GM12878 (cell line): Measurements from ENCODE around the gene HRH2. TPM values are rescaled to one million over a fixed set of nuclear protein-coding genes. Genes with fewer than 3 reads are reported as not detected.

Experiments used
- ATAC-seq: fragments of 200-7000 bp; cut with Tn5 transposase; 3 replicates; pipeline ENCODE4 v1.9.1; 2020; ENCODE audit warnings: mild to moderate bottlenecking, moderate library complexity
- BruUV-seq: library from RNA; stranded (reverse); fragments of 400-500 nt; replicated peaks from 2 replicates; lab custom pipeline; 2021; lab: Mats Ljungman, UMichigan
- CTCF ChIA-PET: fragments of 300-600 bp; sonication (Branson Sonifier 250); formaldehyde crosslinking; extraction: SDS; loops from one replicate; lab custom pipeline; 2021; ENCODE audit warnings: inconsistent platforms; lab: Yijun Ruan, JAX
- POLR2A ChIA-PET: fragments of 350-600 bp; formaldehyde crosslinking; extraction: SDS; loops from one replicate; lab custom pipeline; 2021; ENCODE audit warnings: inconsistent platforms; lab: Charles Lee
- RAD21 ChIA-PET: fragments of 300-600 bp; sonication (Branson Sonifier 250); formaldehyde crosslinking; loops from one replicate; lab custom pipeline; 2023; ENCODE audit warnings: antibody characterized with exemption; ENCODE audit not compliant: unreplicated experiment; lab: Charles Lee
- SMC1A ChIA-PET: fragments of 300-600 bp; sonication (Branson Sonifier 250); formaldehyde crosslinking; loops from one replicate; lab custom pipeline; 2023; ENCODE audit not compliant: unreplicated experiment, uncharacterized antibody; lab: Charles Lee
- DNase-seq: peaks from one replicate; pipeline ENCODE4 v3.0.0-alpha.2; 2011; ENCODE audit warnings: low read depth, low spot score
- FAIRE-seq: peaks from 3 replicates; lab custom pipeline; 2011; peaks lifted over from hg19 to GRCh38; lab: Jason Lieb, UNC
- H2AFZ ChIP-seq: 2 replicates; pipeline ENCODE4 v1.6.0; 2011; ENCODE audit warnings: low read depth, low read length, control low read depth; ENCODE audit not compliant: control insufficient read depth
- H3K27ac ChIP-seq: 2 replicates; pipeline ENCODE4 v1.5.1; 2011; ENCODE audit warnings: control low read depth; ENCODE audit not compliant: control insufficient read depth, insufficient read depth
- H3K27me3 ChIP-seq, 2 experiments: replicated peaks in 1 of 2; 2 replicates each; pipeline versions ENCODE4 v1.6.0 to v1.6.1; 2011; ENCODE audit warnings: low read length in 1 of 2; ENCODE audit not compliant: control insufficient read depth in 2 of 2, insufficient read depth in 2 of 2
- H3K36me3 ChIP-seq, 2 experiments: 2 replicates each; pipeline ENCODE4 v1.5.1; 2011; ENCODE audit warnings: low read length in 1 of 2; ENCODE audit not compliant: control insufficient read depth in 2 of 2, insufficient read depth in 2 of 2
- H3K4me1 ChIP-seq: 2 replicates; pipeline ENCODE4 v1.6.1; 2011; ENCODE audit warnings: mild to moderate bottlenecking, low read length, moderate library complexity, mixed read lengths; ENCODE audit not compliant: control insufficient read depth, insufficient read depth
- H3K4me2 ChIP-seq: 2 replicates; pipeline ENCODE4 v1.6.0; 2011; ENCODE audit warnings: control low read depth; ENCODE audit not compliant: control insufficient read depth, insufficient read depth
- H3K4me3 ChIP-seq: fragments of 200-600 bp; sonication (generic); 2 replicates; pipeline ENCODE4 v1.5.1; 2016
- H3K79me2 ChIP-seq: 2 replicates; pipeline ENCODE4 v1.6.0; 2011; ENCODE audit warnings: low read length; ENCODE audit not compliant: control insufficient read depth, insufficient read depth
- H3K9ac ChIP-seq: 2 replicates; pipeline ENCODE4 v1.8.0; 2011; ENCODE audit warnings: low read length, control low read depth, mixed read lengths; ENCODE audit not compliant: control insufficient read depth, insufficient read depth
- H3K9me3 ChIP-seq: replicated peaks from 3 replicates; pipeline ENCODE4 v1.5.1; 2011; ENCODE audit warnings: mild to moderate bottlenecking, low read length; ENCODE audit not compliant: control insufficient read depth, insufficient read depth
- H4K20me1 ChIP-seq: 2 replicates; pipeline ENCODE4 v1.6.0; 2011; ENCODE audit not compliant: control insufficient read depth, insufficient read depth
- BACH1 ChIP-seq: fragments of 450-650 bp; IDR thresholded peaks from 2 replicates; pipeline ENCODE4 v1.6.1; 2017; ENCODE audit warnings: mild to moderate bottlenecking, borderline replicate concordance
- BCL3 ChIP-seq: IDR thresholded peaks from 2 replicates; pipeline ENCODE4 v1.6.1; 2011; ENCODE audit warnings: borderline replicate concordance, low read depth, mild to moderate bottlenecking, moderate library complexity, low read length; ENCODE audit not compliant: insufficient read depth, poor library complexity, severe bottlenecking
- FOS ChIP-seq: IDR thresholded peaks from 3 replicates; pipeline ENCODE4 v1.6.1; 2011; ENCODE audit warnings: borderline replicate concordance; ENCODE audit not compliant: insufficient read length; ENCODE audit errors: extremely low read depth
- HCFC1 ChIP-seq: fragments of 150-350 bp; IDR thresholded peaks from 2 replicates; pipeline ENCODE4 v1.6.1; 2014; ENCODE audit warnings: low read length
- HDAC2 ChIP-seq: fragments of 200-600 bp; sonication (generic); IDR thresholded peaks from 2 replicates; pipeline ENCODE4 v1.6.1; 2017
- MEF2B ChIP-seq: fragments of 450-650 bp; IDR thresholded peaks from 2 replicates; pipeline ENCODE4 v1.6.1; 2018; ENCODE audit warnings: mild to moderate bottlenecking, moderate library complexity; ENCODE audit not compliant: partially characterized antibody, poor library complexity, severe bottlenecking
- PAX8 ChIP-seq: fragments of 450-650 bp; IDR thresholded peaks from 2 replicates; pipeline ENCODE4 v1.6.1; 2017; ENCODE audit warnings: mild to moderate bottlenecking, moderate library complexity
- PBX3 ChIP-seq: IDR thresholded peaks from 2 replicates; pipeline ENCODE4 v1.6.1; 2011; ENCODE audit warnings: mild to moderate bottlenecking, low read depth, low read length, moderate library complexity; ENCODE audit not compliant: insufficient replicate concordance
- PML ChIP-seq: IDR thresholded peaks from 2 replicates; pipeline ENCODE4 v1.6.1; 2012; ENCODE audit warnings: low read length, inconsistent platforms
- RB1 ChIP-seq: fragments of 450-650 bp; formaldehyde crosslinking; IDR thresholded peaks from 2 replicates; pipeline ENCODE4 v1.6.1; 2017; ENCODE audit warnings: mild to moderate bottlenecking, borderline replicate concordance
- SREBF1 ChIP-seq: IDR thresholded peaks from 2 replicates; pipeline ENCODE4 v1.6.1; 2012; ENCODE audit warnings: mild to moderate bottlenecking, low read length
- SRF ChIP-seq, 2 experiments: IDR thresholded peaks; 2 replicates each; pipeline ENCODE4 v1.6.1; 2011; ENCODE audit warnings: low read depth in 2 of 2, low read length in 2 of 2, mild to moderate bottlenecking in 1 of 2, moderate library complexity in 1 of 2
- STAT3 ChIP-seq: IDR thresholded peaks from 2 replicates; pipeline ENCODE4 v1.6.1; 2011; ENCODE audit warnings: low read depth, low read length, improper control_type of control experiment
- TBL1XR1 ChIP-seq: IDR thresholded peaks from 2 replicates; pipeline ENCODE4 v1.6.1; 2012; ENCODE audit warnings: low read depth, low read length, improper control_type of control experiment
- WRNIP1 ChIP-seq: IDR thresholded peaks from 2 replicates; pipeline ENCODE4 v1.6.1; 2011; ENCODE audit warnings: low read depth, low read length, improper control_type of control experiment, borderline replicate concordance
- ZBTB4 ChIP-seq: fragments of 450-650 bp; formaldehyde crosslinking; IDR thresholded peaks from 2 replicates; pipeline ENCODE4 v1.4.0; 2022; ENCODE audit warnings: mild to moderate bottlenecking, moderate library complexity
- whole genome bisulfite sequencing: methylation state at CpG from one replicate; pipeline ENCODE4 v1.1.6; 2016; ENCODE audit warnings: low lambda C conversion rate; ENCODE audit not compliant: insufficient replicate concordance, insufficient coverage; ENCODE audit errors: missing lambda C conversion rate; 5-methylcytosine and 5-hydroxymethylcytosine counted together
- in situ Hi-C: fragments of 300-500 bp; cut with MboI; formaldehyde crosslinking; loops from 9 replicates; pipeline ENCODE4 v1.14.3; 2018; ENCODE audit warnings: mixed read lengths
- intact Hi-C: fragments of 100-400 bp; cut with micrococcal nuclease; formaldehyde crosslinking; loops from one replicate; pipeline ENCODE4 v1.14.2; 2022; ENCODE audit not compliant: unreplicated experiment
- polyA plus RNA-seq, 11 experiments: library from polyadenylated mRNA; depleted of rRNA in 4 of 11; unstranded in 6 of 11; stranded (reverse) in 5 of 11; fragments of >200 nt; fragmentation: Nextera tagmentation in 4 of 11; fragmentation: Illumina TruSeq in 1 of 11; extraction: Ambion mirVana in 4 of 11; extraction: Trizol in 1 of 11; gene quantifications; 1 replicate in 1 of 11; 2 replicates in 10 of 11; pipeline versions ENCODE4 v1.2.1 to v1.2.3, GENCODE V29; 2011 to 2016; ENCODE audit warnings: inconsistent platforms in 2 of 11, missing spikeins in 2 of 11, low read depth in 1 of 11
- total RNA-seq, 4 experiments: library from RNA; depleted of rRNA in 3 of 4; stranded (reverse); fragments of >200 nt in 3 of 4; fragmentation: Illumina TruSeq in 1 of 4; extraction: Trizol in 1 of 4; gene quantifications; 2 replicates each; pipeline versions ENCODE4 v1.2.1 to v1.2.3, GENCODE V29; 2013 to 2021

Gene HRH2
- total and polyA plus RNA-seq, 10 of the 15 experiments (the other 5 are each of a cell fraction or from before 2014, with no cell fraction given): 0.01 to 0.05 (median 0.03) TPM; not detected in 7

GRCh38 chr5:175627005-175627404 is 30.9 kb upstream of the HRH2 start (continued):
- TF ChIP-seq BCL3 (no peak), SRF (IDR thresholded peaks at IDR 0.05; ENCODE audit: low read depth in 2 of 2, low read length in 2 of 2) (no peak), HDAC2 (no peak)

GRCh38 chr5:175627739-175628138 is 30.1 kb upstream of the HRH2 start:
- in situ Hi-C loops (no loop called here), intact Hi-C loops (no loop called here)
- Histone ChIP-seq H3K9me3 (no peaks in the 10 kb centered on the region; the same call in 2 of the 3 replicates), H3K4me1 (no peaks in the 10 kb centered on the region), H4K20me1 (no peaks in the 10 kb centered on the region), H3K4me2 (no peak overlapping the region), H3K27ac (no peak overlapping the region), H2AFZ (no peak overlapping the region), H3K36me3 (no peaks in the 10 kb centered on the region), H3K79me2 (no peaks in the 10 kb centered on the region), H3K9ac (no peak overlapping the region), H3K4me3 (no peak overlapping the region), H3K27me3 (no peaks in the 10 kb centered on the region; a peak in 1 of 4 replicates)
- ChIA-PET POLR2A (no interaction called here), SMC1A (no interaction called here), CTCF (no interaction called here), RAD21 (no interaction called here)
- WGBS: 38% methylated on average over 4 of the region's 4 CpGs
- no peak for ATAC-seq
- no peak for DNase-seq
- BruUV-seq: no TSS peak
- FAIRE-seq: no peak
- TF ChIP-seq ZBTB4 (CRISPR knock-in tag): no peak
- no peak for TF ChIP-seq TBL1XR1
- TF ChIP-seq FOS: no peak
- TF ChIP-seq MEF2B: no peak
- TF ChIP-seq SREBF1: no peak
- TF ChIP-seq PBX3: no peak
- no peak for TF ChIP-seq WRNIP1
- TF ChIP-seq PML: no peak
- TF ChIP-seq HCFC1: no peak
- no peak for TF ChIP-seq HDAC2
- TF ChIP-seq RB1: no peak
- no peak for TF ChIP-seq PAX8
- TF ChIP-seq STAT3: no peak
- TF ChIP-seq BACH1: no peak
